NCI-H345 (cell line): ENCODE results near the gene CXCL13.
"Not testable (repeated sequence)": the region's sequence is repeated elsewhere in the genome, so short reads cannot be mapped to it uniquely, and the experiment has no call there.

ENCODE experiments used
- DNase-seq: peaks from one replicate; lab custom pipeline; 2025; lab: John Stamatoyannopoulos, UW

Gene CXCL13, protein sequence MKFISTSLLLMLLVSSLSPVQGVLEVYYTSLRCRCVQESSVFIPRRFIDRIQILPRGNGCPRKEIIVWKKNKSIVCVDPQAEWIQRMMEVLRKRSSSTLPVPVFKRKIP

DNA sequence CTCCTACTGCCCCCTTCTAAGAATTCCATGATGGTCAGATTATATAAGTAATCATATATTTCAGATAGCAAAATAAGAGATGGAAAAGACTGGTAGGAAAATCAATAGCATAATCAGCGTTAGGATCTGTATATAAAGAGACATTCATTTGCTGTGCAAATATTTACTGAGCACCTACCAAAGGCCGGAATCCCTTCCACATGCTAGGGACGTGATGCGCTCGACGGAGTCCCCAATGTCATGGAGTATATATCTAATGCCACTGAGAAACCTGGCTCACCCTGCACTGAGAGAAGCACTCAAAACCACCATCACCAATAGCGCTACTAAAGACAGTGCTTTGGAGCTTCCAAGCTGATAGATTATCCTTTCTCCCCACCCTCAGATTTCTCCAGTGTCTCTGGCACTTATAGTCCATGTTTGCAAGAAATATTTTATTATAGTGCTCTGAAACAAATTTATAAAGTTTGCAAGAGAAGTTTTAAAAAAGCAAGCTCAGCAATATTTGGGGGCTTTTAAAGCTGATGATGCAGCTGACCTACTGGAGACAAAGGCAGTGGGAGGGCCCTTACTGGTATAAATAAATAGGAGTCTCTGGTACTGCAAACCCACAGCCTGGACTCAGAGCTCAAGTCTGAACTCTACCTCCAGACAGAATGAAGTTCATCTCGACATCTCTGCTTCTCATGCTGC is at the start of gene CXCL13:
CXCL13 (plus strand) TSS at position 611 of the 693 bp plus-strand sequence; CDS start at position 657, 46 bp downstream.
- DNase-seq: peak; percentile 34

DNA sequence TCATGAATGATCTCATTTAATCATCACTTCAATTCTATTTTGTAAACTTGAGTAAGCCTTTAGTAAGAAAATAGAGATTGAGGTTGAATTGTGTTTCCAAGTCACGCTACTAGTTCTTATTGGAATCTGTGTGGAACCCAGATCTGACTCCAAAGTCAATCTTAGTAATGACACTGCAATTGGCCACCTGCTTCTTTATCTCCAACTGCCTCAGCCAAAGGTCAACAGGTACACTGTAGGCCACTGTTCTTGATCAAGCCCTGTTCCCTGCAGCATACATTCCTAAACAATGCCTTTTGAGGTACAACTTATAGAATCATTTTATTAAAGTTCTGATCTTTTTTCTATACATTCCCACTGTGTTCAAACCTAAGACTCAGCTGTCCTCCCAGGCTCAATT is 45.5 kb upstream of the CXCL13 start:
- no peak for DNase-seq

DNA sequence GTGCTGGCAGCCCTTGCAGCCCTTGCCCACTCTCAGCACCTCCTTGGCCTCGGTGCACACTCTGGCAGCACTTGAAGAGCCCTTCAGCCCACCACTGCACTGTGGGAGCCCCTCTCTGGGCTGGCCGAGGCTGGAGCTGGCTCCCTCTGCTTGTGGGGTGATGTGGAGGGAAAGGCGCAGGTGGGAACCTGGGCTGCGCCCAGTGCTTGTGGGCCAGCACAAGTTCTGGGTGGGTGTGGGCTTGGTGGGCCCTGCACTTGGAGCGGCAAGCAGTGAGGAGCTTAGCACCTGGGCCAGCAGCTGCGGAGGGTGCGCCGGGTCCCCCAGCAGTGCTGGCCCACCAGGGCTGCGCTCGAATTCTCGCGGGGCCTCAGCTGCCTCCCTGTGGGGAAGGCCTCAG is 43.9 kb upstream of the CXCL13 start:
- not testable (repeated sequence) for DNase-seq

DNA sequence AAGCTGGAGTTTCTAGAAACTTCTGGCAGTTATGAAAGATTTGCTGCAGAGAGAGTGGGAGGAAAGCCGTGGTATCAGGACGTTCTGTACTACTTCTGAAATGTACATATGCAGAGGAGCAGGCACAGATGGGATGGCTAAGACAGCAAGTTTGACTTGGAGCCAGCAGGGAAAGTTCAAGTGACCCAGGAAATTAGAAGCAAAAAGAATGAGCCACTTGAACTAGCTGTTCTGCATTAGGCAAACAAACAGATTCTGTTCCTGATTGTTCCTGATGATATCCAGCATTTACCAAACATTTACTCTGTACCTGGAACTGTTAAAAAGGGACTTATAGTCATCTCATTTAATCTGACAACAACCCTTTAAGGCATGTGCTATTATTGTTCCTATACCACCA is 41.4 kb upstream of the CXCL13 start:
- DNase-seq: peak; percentile 2

DNA sequence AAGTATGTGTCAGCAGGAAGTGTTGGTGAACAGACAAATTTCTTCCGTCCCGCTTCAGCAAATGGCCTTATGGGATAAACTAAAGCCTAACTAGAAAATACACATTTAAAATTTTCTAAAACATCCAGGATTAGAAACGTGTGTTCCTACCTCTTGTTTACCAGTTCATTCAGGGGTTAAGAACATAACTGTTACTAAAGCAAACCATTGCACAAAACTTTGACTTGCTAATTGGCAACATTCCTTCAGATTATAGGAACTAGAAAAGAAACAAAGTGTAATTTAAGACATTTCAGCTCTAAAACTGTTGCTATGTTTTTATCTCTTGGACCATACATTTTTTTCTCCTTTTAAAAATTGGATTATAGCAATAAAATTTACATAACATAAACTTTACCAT is 39.5 kb upstream of the CXCL13 start:
- no peak for DNase-seq

DNA sequence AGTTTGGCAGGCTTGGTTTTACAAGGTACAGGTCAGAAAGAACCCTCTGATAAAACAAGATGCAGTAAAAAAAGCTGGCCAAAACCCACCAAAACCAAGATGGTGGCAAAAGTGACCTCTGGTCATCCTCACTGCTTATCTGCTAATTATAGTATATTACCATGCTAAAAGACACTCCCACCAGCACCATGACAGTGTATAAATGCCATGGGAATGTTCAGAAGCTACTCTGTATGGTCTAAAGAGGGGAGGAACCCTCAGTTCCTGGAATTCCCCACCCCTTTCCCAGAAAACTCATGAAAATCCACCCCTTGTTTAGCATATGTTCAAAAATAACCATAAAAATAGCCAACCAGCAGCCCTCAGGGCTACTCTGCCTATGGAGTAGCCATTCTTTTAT is 38.1 kb upstream of the CXCL13 start:
- DNase-seq: no peak

DNA sequence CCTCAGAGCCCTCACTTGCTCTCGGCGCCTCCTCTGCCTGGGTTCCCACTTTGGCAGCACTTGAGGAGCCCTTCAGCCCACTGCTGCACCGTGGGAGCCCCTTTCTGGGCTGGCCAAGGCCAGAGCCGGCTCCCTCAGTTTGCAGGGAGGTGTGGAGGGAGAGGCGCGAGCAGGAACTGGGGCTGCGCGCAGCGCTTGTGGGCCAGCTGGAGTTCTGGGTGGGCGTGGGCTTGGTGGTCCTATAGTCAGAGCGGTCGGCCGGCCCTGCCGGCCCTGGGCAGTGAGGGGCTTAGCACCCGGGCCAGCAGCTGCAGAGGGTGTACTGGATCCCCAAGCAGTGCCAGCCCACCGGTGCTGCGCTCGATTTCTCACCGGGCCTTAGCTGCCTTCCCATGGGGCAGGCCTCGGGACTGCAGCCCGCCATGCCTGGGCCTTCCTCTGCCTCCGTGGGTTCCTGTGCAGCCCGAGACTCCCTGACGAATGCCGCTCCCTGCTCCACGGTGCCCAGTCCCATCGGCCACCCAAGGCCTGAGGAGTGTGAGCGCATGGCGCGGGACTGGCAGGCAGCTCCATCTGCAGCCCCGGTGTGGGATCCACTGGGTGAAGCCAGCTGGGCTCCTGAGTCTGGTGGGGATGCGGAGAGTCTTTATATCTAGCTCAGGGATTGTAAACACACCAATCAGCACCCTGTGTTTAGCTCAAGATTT is 35.0 kb upstream of the CXCL13 start:
- DNase-seq: not testable (repeated sequence)

DNA sequence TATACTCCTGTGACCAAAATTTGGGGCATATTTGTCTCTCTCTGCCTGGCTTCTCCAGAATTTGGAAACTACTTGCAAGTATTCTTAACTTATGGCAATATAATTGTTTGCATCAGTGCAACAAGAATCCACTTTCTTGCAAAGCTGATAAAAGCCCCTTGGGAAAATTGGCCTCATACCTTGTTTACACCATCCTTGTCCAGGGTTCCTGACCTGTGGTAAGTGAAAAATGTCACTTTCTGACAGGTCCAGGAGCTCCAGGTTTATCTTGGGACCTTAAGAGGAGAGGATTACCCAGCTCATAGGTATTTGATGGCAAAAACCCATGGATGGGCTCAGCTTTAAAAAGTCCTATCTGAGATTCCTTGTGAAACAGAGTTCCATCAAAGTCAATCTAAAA is 29.3 kb upstream of the CXCL13 start:
- DNase-seq: no peak

DNA sequence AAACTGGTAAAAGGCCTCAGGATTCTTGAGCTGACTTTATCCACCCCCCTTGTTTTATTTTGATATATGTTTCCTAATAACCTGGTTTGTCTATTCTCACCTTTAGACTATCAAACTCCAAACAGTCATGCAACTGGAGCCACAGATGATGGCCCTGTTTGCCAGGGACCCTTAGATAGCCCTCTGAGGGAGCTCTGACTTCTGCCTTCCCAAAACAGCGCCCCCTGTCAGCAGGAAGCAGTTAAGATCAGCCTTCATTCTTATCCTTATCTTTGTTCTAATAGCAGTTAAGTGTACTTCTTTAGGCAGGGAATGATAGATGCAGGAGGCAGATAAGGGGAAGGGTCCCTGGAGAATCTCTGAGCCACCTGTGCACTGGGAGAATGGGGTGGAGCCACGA is 27.5 kb upstream of the CXCL13 start:
- no peak for DNase-seq

DNA sequence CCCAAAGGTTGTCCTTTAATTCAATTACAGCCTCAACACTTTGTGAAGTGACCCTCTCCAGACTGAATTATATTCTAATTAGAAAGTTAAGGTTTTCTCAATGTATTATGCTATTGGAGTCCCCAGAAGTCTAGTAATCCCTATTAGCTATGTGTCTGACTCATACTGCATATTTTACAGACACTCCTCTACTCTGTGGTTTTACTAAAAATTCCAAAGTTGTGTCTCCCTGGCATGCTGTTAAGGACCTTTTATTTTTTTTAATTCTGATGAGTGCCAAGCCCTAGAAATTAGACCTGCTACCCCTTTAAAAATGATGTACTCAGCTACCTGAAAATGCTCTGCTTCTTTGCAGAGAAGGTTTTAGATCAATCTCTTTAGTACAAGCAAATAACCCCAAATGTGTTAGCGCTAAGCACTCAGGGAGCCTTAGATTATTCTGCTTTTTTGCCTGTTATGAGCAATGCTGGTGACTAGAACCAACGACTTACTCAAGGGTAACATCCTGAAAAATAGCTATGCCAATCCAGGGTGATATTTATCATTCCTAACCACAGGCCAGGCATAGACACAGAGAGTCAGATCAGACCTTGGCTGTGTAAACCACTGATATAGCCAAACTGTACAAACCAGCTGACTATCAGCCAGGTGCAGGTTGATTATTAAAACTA is 26.1 kb upstream of the CXCL13 start:
- DNase-seq: no peak

DNA sequence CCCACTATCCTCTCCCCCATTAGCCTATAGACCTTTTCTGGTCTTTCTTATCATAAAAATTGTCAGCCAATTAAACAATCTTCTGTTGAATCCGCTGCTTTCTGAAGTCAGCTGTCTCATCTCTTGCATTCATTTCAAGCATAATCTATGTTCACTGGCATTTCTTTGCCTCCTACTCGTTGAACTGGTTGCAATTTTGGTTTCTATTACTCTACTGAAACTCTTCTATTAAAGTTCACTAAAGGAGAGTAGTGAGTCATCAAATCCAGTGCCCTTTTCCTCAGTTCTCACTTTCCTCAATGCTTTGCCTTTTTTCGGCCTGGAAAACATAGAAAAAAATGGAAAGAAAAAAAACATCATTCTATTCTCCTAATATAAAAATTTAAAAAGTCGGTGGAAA is 23.9 kb upstream of the CXCL13 start:
- DNase-seq: no peak

DNA sequence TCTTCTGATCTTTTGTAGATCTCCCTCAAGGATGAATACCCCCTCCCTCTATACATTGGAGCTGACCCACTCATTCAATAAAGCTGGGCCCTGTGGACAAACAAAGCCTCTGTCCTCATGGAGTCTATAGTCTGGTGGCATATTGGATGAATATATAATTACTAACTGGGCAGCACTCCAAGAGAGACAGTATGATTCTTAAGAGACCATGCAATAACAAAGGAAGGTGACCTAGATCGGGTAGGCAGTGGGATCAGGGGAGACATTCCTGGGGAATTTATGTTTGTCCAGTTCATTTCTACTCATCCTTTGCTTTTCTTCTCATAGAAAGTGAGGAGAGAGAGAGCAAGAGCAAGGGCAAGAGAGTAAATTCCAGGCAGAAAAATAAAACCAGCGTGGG is 23.5 kb upstream of the CXCL13 start:
- DNase-seq: no peak

DNA sequence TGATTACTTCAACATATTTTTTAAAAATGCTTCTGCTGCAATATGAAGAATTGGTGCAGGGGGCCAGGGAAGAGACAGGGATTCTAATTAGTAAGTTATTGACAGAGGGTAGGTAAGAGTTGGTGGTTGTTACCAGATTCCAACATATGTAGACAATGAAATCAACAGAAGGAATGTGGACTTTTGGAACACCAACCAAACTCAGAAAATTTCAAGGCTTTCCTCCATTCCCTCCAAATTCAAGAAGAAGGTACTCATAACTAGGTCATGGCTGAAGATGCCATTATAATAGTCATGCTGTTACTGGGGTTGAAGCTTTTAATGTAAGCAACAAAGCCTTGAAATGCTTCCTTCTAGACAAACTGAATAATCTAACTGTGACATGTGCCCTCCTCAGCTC is 22.9 kb upstream of the CXCL13 start:
- no peak for DNase-seq

DNA sequence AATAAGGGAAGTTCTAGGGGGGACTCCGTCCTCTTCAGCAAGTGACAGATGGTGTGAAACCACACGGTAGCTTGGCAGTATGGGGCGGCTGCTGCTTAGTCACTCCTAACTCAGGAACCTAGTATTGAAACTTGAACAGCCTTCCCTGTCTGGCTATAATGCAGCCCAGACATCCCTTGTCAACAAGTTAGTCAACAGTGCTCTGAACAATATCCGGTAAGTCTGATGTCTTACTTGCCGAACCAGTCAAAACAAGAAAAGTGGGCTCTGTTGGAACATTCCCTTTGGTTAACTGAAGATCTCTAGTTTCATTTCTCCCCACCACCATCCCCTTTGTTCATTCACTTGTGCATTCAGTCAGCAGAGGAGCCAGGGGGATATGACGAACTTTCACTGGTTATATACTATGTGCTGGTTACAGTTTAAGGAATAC is 18.7 kb upstream of the CXCL13 start:
- DNase-seq: no peak

DNA sequence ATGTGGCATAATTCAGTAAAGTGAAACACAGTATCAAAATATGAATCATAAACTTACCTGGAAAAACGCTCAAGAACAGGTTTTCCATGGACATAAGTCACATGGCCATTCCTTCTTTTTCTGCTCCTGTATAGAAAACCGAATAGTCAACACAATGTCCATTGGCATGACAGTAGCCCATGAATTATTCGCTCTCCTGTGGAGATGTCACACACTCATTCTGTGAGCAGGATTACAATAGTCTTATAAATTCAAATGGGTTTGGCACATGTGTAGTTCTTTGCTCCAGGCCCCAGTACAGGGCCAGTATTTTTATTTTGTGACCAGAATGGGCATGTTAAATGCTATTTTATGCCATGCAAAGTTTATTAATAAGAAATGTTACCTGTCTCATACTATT is 15.1 kb upstream of the CXCL13 start:
- no peak for DNase-seq

DNA sequence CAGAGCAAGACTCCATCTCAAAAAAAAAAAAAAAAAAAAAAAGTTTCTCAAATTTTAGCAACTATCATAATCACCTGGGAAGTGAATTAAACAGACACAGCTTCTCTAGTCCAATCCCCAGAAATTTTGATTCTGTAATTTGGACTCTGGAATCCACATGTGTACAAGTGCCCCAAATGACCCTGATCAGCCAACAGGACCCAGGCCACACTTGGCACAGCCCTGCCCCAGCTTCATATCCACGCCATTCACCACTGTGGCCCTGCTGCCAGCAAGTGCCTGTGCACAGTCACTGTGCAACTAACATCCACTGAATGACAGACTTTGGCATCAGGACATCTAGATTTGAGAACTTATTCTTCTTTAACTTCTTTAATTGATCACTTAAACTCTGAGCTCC is 14.1 kb upstream of the CXCL13 start:
- no peak for DNase-seq

DNA sequence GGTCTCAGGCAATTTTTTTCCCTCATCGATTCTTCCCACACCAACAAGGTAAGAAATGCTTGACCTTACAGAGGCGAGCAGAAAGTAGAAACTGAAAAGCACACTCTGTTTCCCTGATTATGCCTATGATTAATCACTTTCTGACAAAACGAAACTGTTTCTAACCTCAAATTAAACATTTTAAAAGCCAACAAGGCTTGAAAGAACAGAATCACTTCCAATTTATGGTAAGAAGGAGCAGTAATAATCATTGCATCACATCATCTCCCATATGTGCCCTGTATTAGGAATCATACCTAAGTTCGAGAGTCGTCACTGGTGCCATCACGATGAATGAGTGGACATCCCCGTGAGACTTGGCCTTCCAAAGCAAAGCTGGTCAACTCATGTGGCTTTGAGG is 12.5 kb upstream of the CXCL13 start:
- no peak for DNase-seq

DNA sequence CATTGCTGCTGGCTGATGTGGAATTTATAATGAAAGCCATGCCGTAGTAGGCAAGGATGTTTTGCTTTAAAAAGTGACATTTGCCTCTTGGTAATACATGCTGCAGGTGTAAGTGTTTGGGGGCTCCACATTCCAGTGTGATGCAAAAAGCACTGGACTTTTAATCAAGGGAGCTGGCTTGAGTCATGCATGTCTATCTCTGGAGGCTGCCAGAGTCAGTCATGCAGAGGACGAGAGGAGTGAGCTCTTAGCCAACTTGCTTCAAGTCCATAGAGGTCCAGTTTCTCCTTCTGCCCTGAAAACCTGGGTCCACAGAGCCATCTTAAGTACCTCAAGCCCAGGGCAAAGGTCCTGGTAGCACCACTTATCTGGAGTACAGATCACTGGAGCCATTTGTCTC is 11.6 kb upstream of the CXCL13 start:
- DNase-seq: no peak

DNA sequence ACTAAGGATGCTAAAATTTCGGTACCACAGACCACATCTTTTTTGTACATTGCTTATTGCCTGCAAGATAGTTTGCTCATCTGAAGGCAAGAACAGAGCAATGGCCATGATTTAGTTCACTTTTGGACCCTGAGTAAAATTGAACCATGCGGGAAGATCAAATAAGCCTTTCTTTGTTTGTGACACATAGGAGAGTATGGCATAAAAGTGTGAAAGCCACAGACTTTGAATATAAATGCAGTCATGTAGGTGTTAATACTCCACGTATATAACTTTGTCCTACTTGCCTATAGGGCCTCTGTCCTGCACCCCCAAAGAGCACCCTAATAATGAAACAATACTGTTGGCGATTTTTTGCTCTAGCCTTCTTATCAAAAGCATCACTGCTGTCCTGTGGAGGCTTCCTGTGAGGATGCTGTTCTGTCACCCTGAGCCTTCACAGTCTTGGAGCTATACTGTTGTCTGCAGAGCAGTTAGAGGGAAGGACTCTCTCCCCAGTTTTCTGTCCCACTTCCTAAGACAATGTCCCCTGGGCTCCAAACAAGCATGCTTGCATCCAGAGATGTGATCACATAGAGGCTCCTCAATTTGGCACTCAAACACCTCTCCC is 10.2 kb upstream of the CXCL13 start:
- no peak for DNase-seq

DNA sequence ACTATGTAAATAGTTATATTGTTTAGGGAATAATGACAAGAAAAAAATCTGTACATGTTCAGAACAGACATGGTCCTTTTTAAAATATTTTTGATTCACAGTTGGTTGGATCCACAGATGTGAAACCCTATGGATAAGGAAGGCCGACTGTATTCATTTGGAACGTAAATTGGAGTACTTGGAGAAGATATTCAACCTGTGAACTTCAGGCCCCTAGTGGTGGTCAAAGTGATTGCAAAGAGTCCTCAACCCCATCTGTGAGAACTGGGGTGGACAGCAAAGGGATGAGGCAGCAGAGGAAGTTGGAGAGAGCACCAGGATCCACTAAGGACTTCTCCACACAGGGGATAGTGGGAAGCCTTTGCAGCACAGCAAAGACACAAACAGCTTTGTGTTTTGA is 6.2 kb upstream of the CXCL13 start:
- DNase-seq: no peak

DNA sequence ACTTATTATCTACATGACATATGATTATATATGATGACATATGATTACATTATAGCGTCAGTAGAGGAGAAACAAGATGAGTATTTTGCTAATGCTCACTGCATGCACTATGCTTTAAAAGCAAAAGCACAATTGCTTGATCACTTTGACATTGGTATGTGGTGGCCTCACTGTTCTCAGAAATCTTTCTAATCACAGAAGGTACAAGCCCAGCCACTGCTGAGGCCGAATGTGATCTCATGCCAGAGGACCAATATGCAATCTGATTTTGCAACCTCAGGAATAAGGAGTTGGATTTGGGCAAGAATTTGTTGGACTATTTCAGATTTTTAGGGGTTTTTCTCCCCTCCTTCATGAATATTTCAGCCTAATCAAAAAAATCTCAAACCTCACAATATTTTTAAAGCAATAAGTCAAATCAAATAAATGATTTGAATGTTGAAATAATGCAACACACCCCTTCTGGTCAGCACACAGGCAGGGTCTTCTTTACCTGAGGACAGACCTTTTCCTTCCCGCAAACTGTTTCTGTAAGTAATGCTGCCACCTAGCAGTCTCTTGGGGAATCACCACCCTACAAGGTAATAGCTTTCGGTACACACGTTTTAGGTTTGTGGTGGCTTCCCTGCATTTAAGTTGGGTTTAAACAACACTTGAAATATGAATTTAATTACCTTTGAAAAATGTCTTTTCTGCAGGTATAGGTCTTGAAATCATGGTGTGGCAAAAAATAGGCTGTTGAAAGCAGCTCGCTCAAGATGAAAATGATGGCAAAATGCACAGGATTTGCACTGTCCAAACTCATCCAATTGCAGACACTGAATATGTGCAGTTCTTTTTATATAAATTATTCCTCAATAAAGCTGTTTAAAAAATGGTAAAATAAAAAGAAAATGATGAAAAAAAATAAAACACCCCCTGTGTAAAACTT is 4.8 kb upstream of the CXCL13 start:
- DNase-seq: peak; percentile 6
